ENCODE measurements around the gene CLN6. TPM values are rescaled to one million over a fixed set of nuclear protein-coding genes. Genes with fewer than 3 reads are reported as not detected.
"Not testable (repeated sequence)": the region's sequence is repeated elsewhere in the genome, so short reads cannot be mapped to it uniquely, and the experiment has no call there.

CLN6 gene
- total RNA-seq, 2 experiments from 2014 or later, result 30.5 to 34.2 TPM

- intact Hi-C loops (cut with micrococcal nuclease), result no loop called here
- Mint-ChIP-seq H3K4me1 (ENCODE audit: low read depth) (no peaks in the 10 kb centered on the region), H3K4me3 (no peak overlapping the region), H3K27ac (no peak overlapping the region), H3K27me3 (ENCODE audit: low read depth) (no peaks in the 10 kb centered on the region), H3K36me3 (ENCODE audit: low read depth) (peaks cover 31% of the 10 kb centered on the region), H3K9me3 (no peaks in the 10 kb centered on the region)
- CTCF ChIA-PET, result interaction anchor here (1.3 to 1.4 kb wide), 2 partner anchors 13 to 87 kb away, joined by 3 read pairs; no protein-coding TSS in a partner anchor
- DNase-seq, result no peak
Observed at GRCh38 chr15:68218847-68219798, 10.4 kb downstream of the CLN6 start.

GRCh38 chr15:68218331-68218730 lies 11.2 kb downstream of the CLN6 start:
- H3K27ac Mint-ChIP-seq, result no peak overlapping the region
- CTCF ChIA-PET, result interaction anchor here (1.3 kb wide), 1 partner anchor 88 kb away, joined by 3 read pairs; no protein-coding TSS in a partner anchor
- no peaks in the 10 kb centered on the region for H3K27me3 Mint-ChIP-seq (ENCODE audit: low read depth)
- no peak for DNase-seq
- no peaks in the 10 kb centered on the region for H3K4me1 Mint-ChIP-seq (ENCODE audit: low read depth)
- peaks cover 35% of the 10 kb centered on the region for H3K36me3 Mint-ChIP-seq (ENCODE audit: low read depth)
- no peak overlapping the region for H3K4me3 Mint-ChIP-seq
- intact Hi-C loops (cut with micrococcal nuclease), result no loop called here
- H3K9me3 Mint-ChIP-seq, result no peaks in the 10 kb centered on the region

GRCh38 chr15:68217341-68217740 lies 12.2 kb downstream of the CLN6 start:
- Mint-ChIP-seq H3K27ac (no peak overlapping the region), H3K27me3 (ENCODE audit: low read depth) (no peaks in the 10 kb centered on the region), H3K36me3 (ENCODE audit: low read depth) (peaks cover 30% of the 10 kb centered on the region), H3K4me3 (no peak overlapping the region), H3K9me3 (no peaks in the 10 kb centered on the region), H3K4me1 (ENCODE audit: low read depth) (no peaks in the 10 kb centered on the region)
- CTCF ChIA-PET, result no interaction called here
- intact Hi-C loops (cut with micrococcal nuclease), result no loop called here
- DNase-seq, result no peak

GRCh38 chr15:68214838-68215254 lies 14.7 kb downstream of the CLN6 start:
- peaks cover 30% of the 10 kb centered on the region for H3K36me3 Mint-ChIP-seq (ENCODE audit: low read depth)
- no peak overlapping the region for H3K27ac Mint-ChIP-seq
- DNase-seq, result no peak
- H3K4me3 Mint-ChIP-seq, result no peak overlapping the region
- intact Hi-C loops (cut with micrococcal nuclease), result no loop called here
- no peaks in the 10 kb centered on the region for H3K27me3 Mint-ChIP-seq (ENCODE audit: low read depth)
- H3K4me1 Mint-ChIP-seq (ENCODE audit: low read depth), result peaks cover 6% of the 10 kb centered on the region
- H3K9me3 Mint-ChIP-seq, result no peaks in the 10 kb centered on the region
- CTCF ChIA-PET, result no interaction called here

- no peak overlapping the region for H3K4me3 Mint-ChIP-seq
- no peaks in the 10 kb centered on the region for H3K27me3 Mint-ChIP-seq (ENCODE audit: low read depth)
- CTCF ChIA-PET, result no interaction called here
- H3K36me3 Mint-ChIP-seq (ENCODE audit: low read depth), result peaks cover 30% of the 10 kb centered on the region
- no peak overlapping the region for H3K27ac Mint-ChIP-seq
- H3K9me3 Mint-ChIP-seq, result no peaks in the 10 kb centered on the region
- H3K4me1 Mint-ChIP-seq (ENCODE audit: low read depth), result peaks cover 13% of the 10 kb centered on the region
- DNase-seq, result no peak
- intact Hi-C loops (cut with micrococcal nuclease), result no loop called here
Observed at GRCh38 chr15:68213991-68214837, 15.3 kb downstream of the CLN6 start.

- H3K9me3 Mint-ChIP-seq; intact Hi-C loops (cut with micrococcal nuclease); CTCF ChIA-PET; DNase-seq; H3K27ac Mint-ChIP-seq; H3K27me3 Mint-ChIP-seq (ENCODE audit: low read depth); H3K4me3 Mint-ChIP-seq: not testable (repeated sequence)
- H3K4me1 Mint-ChIP-seq (ENCODE audit: low read depth), result peaks cover 19% of the 10 kb centered on the region
- peaks cover 29% of the 10 kb centered on the region for H3K36me3 Mint-ChIP-seq (ENCODE audit: low read depth)
Observed at GRCh38 chr15:68213491-68213845, 16.1 kb downstream of the CLN6 start.

- no peaks in the 10 kb centered on the region for H3K27me3 Mint-ChIP-seq (ENCODE audit: low read depth)
- CTCF ChIA-PET, result interaction anchor here (1.4 kb wide), 1 partner anchor 48 kb away, joined by 3 read pairs; no protein-coding TSS in a partner anchor
- no peak for DNase-seq
- H3K9me3 Mint-ChIP-seq, result no peaks in the 10 kb centered on the region
- H3K4me1 Mint-ChIP-seq (ENCODE audit: low read depth), result peaks cover 21% of the 10 kb centered on the region
- peaks cover 25% of the 10 kb centered on the region for H3K36me3 Mint-ChIP-seq (ENCODE audit: low read depth)
- H3K4me3 Mint-ChIP-seq, result no peak overlapping the region
- H3K27ac Mint-ChIP-seq, result no peak overlapping the region
- intact Hi-C loops (cut with micrococcal nuclease), result no loop called here
Observed at GRCh38 chr15:68211656-68212320, 17.7 kb downstream of the CLN6 start.

- CTCF ChIA-PET, result interaction anchor here (0.6 to 1.4 kb wide), 3 partner anchors 19 to 95 kb away, joined by 3 read pairs; no protein-coding TSS in a partner anchor
- DNase-seq, result peak; percentile 56
- intact Hi-C loops (cut with micrococcal nuclease), result loop anchor here (1.0 kb wide), 1 partner anchor 348 kb away; no protein-coding TSS in a partner anchor
- peaks cover 22% of the 10 kb centered on the region for H3K36me3 Mint-ChIP-seq (ENCODE audit: low read depth)
- peaks cover 25% of the 10 kb centered on the region for H3K4me1 Mint-ChIP-seq (ENCODE audit: low read depth)
- no peaks in the 10 kb centered on the region for H3K9me3 Mint-ChIP-seq
- H3K27me3 Mint-ChIP-seq (ENCODE audit: low read depth), result no peaks in the 10 kb centered on the region
- no peak overlapping the region for H3K27ac Mint-ChIP-seq
- H3K4me3 Mint-ChIP-seq, result no peak overlapping the region
Observed at GRCh38 chr15:68210821-68211655, 18.5 kb downstream of the CLN6 start.

- Mint-ChIP-seq H3K9me3 (no peaks in the 10 kb centered on the region), H3K4me3 (no peak overlapping the region), H3K36me3 (ENCODE audit: low read depth) (peaks cover 22% of the 10 kb centered on the region), H3K27ac (no peak overlapping the region), H3K4me1 (ENCODE audit: low read depth) (peaks cover 27% of the 10 kb centered on the region), H3K27me3 (ENCODE audit: low read depth) (no peaks in the 10 kb centered on the region)
- CTCF ChIA-PET, result interaction anchor here (0.6 to 1.6 kb wide), 4 partner anchors 11 to 346 kb away, joined by 3 to 4 read pairs (median 3); no protein-coding TSS in a partner anchor
- intact Hi-C loops (cut with micrococcal nuclease), result loop anchor here (1.0 kb wide), 1 partner anchor 347 kb away; no protein-coding TSS in a partner anchor
- no peak for DNase-seq
Observed at GRCh38 chr15:68210409-68210756, 19.1 kb downstream of the CLN6 start.

- no peaks in the 10 kb centered on the region for H3K9me3 Mint-ChIP-seq
- H3K36me3 Mint-ChIP-seq (ENCODE audit: low read depth), result peaks cover 20% of the 10 kb centered on the region
- H3K27ac Mint-ChIP-seq, result peak overlapping the region; percentile 24
- H3K27me3 Mint-ChIP-seq (ENCODE audit: low read depth), result no peaks in the 10 kb centered on the region
- CTCF ChIA-PET, result interaction anchor here (0.6 to 1.6 kb wide), 4 partner anchors 11 to 346 kb away, joined by 3 to 4 read pairs (median 3); no protein-coding TSS in a partner anchor
- peak; percentile 61 for DNase-seq
- H3K4me1 Mint-ChIP-seq (ENCODE audit: low read depth), result peaks cover 27% of the 10 kb centered on the region
- intact Hi-C loops (cut with micrococcal nuclease), result loop anchor here (1.0 to 2.0 kb wide), 2 partner anchors 19 to 347 kb away; partner anchors contain the start of gene CLN6
- H3K4me3 Mint-ChIP-seq, result no peak overlapping the region
Observed at GRCh38 chr15:68209735-68210408, 19.7 kb downstream of the CLN6 start.

GRCh38 chr15:68209272-68209671 lies 20.3 kb downstream of the CLN6 start:
- intact Hi-C loops (cut with micrococcal nuclease), result loop anchor here (2.0 kb wide), 1 partner anchor 20 kb away; the partner anchor contains the start of gene CLN6
- Mint-ChIP-seq H3K27ac (no peak overlapping the region), H3K36me3 (ENCODE audit: low read depth) (peaks cover 20% of the 10 kb centered on the region), H3K27me3 (ENCODE audit: low read depth) (no peaks in the 10 kb centered on the region), H3K9me3 (no peaks in the 10 kb centered on the region), H3K4me3 (no peak overlapping the region), H3K4me1 (ENCODE audit: low read depth) (peaks cover 27% of the 10 kb centered on the region)
- CTCF ChIA-PET, result interaction anchor here (1.6 kb wide), 1 partner anchor 345 kb away, joined by 4 read pairs; no protein-coding TSS in a partner anchor
- no peak for DNase-seq
